ENCODE measurements around the gene MYO1E. TPM values are rescaled to one million over a fixed set of nuclear protein-coding genes. Genes with fewer than 3 reads are reported as not detected.

Gene MYO1E
- polyA plus RNA-seq, 1 donor from 2014 or later = 0.38 TPM

- Histone ChIP-seq H3K9me3 (ENCODE audit: low read length) (no peaks in the 10 kb centered on the region), H4K20me1 (ENCODE audit: insufficient read depth) (no peaks in the 10 kb centered on the region), H3K27ac (ENCODE audit: low read length) (no peak overlapping the region), H3F3A (ENCODE audit: insufficient read depth, low read length, poor library complexity, severe bottlenecking) (no peaks in the 10 kb centered on the region), H3K4me3 (ENCODE audit: low read length) (no peak overlapping the region), H3K79me2 (replicated peaks; ENCODE audit: insufficient read depth, low read length) (no peaks in the 10 kb centered on the region), H3K9me2 (ENCODE audit: insufficient read depth, low read length) (no peaks in the 10 kb centered on the region), H3K27me3 (ENCODE audit: insufficient read depth, low read depth, low read length) (no peaks in the 10 kb centered on the region), H3K9ac (ENCODE audit: low read length) (no peak overlapping the region), H3K4me2 (ENCODE audit: low read length) (no peak overlapping the region), H2AFZ (ENCODE audit: low read depth, low read length) (no peak overlapping the region), H3K36me3 (ENCODE audit: insufficient read depth, low read length) (no peaks in the 10 kb centered on the region)
- TF ChIP-seq EP300 (conservative IDR thresholded peaks at IDR 0.05; ENCODE audit: poor library complexity, severe bottlenecking) = no peak
- TF ChIP-seq CTCF (IDR thresholded peaks at IDR 0.05; ENCODE audit: poor library complexity, severe bottlenecking) = no peak
- no peak for TF ChIP-seq RAD21 (conservative IDR thresholded peaks at IDR 0.05)
- no peak for TF ChIP-seq EZH2 (IDR thresholded peaks at IDR 0.05; ENCODE audit: borderline replicate concordance, insufficient read depth, low read length, poor library complexity, severe bottlenecking)
Observed at GRCh38 chr15:59279023-59279422, 93.6 kb downstream of the MYO1E start.

- Histone ChIP-seq H2AFZ (ENCODE audit: low read depth, low read length) (no peak overlapping the region), H3F3A (ENCODE audit: insufficient read depth, low read length, poor library complexity, severe bottlenecking) (no peaks in the 10 kb centered on the region), H3K4me3 (ENCODE audit: low read length) (no peak overlapping the region), H3K9ac (ENCODE audit: low read length) (no peak overlapping the region), H3K27ac (ENCODE audit: low read length) (no peak overlapping the region), H3K27me3 (ENCODE audit: insufficient read depth, low read depth, low read length) (no peaks in the 10 kb centered on the region), H3K9me2 (ENCODE audit: insufficient read depth, low read length) (no peaks in the 10 kb centered on the region), H3K4me2 (ENCODE audit: low read length) (no peak overlapping the region), H3K9me3 (ENCODE audit: low read length) (no peaks in the 10 kb centered on the region), H4K20me1 (ENCODE audit: insufficient read depth) (no peaks in the 10 kb centered on the region), H3K36me3 (ENCODE audit: insufficient read depth, low read length) (no peaks in the 10 kb centered on the region), H3K79me2 (replicated peaks; ENCODE audit: insufficient read depth, low read length) (no peaks in the 10 kb centered on the region)
- TF ChIP-seq REST (IDR thresholded peaks at IDR 0.05; ENCODE audit: borderline replicate concordance) = no peak
- TF ChIP-seq EP300 (conservative IDR thresholded peaks at IDR 0.05; ENCODE audit: poor library complexity, severe bottlenecking) = no peak
- no peak for TF ChIP-seq POLR2AphosphoS5 (IDR thresholded peaks at IDR 0.05)
- TF ChIP-seq SMC3 (conservative IDR thresholded peaks at IDR 0.05; ENCODE audit: poor library complexity) = no peak
- no peak for TF ChIP-seq TAF1 (IDR thresholded peaks at IDR 0.05; ENCODE audit: low read depth)
- no peak for TF ChIP-seq RAD21 (conservative IDR thresholded peaks at IDR 0.05)
- TF ChIP-seq CTCF (IDR thresholded peaks at IDR 0.05; ENCODE audit: poor library complexity, severe bottlenecking) = no peak
- TF ChIP-seq EZH2 (IDR thresholded peaks at IDR 0.05; ENCODE audit: borderline replicate concordance, insufficient read depth, low read length, poor library complexity, severe bottlenecking) = no peak
- no peak for TF ChIP-seq MXI1 (conservative IDR thresholded peaks at IDR 0.05; ENCODE audit: poor library complexity, severe bottlenecking)
Observed at GRCh38 chr15:59278120-59278519, 94.6 kb downstream of the MYO1E start.
